GM12891 (cell line): ENCODE measurements around the gene UCKL1.

Experiments used
- POLR2A ChIP-seq: IDR thresholded peaks from 2 replicates; pipeline ENCODE4 v1.6.1; 2011; ENCODE audit warnings: low read depth, low read length, control low read depth
- POLR2AphosphoS5 ChIP-seq: IDR thresholded peaks from 2 replicates; pipeline ENCODE4 v1.6.1; 2011; ENCODE audit warnings: low read depth, low read length, control low read depth
- POU2F2 ChIP-seq: IDR thresholded peaks from 2 replicates; pipeline ENCODE4 v1.6.1; 2011; ENCODE audit warnings: low read depth, mild to moderate bottlenecking, control low read depth, low read length, moderate library complexity
- SPI1 ChIP-seq: IDR thresholded peaks from 2 replicates; pipeline ENCODE4 v1.6.1; 2011; ENCODE audit warnings: low read depth, low read length, control low read depth

GRCh38 chr20:63950701-63951397 lies 5.4 kb downstream of the UCKL1 start:
- TF ChIP-seq POLR2AphosphoS5: no peak
- no peak for TF ChIP-seq SPI1
- TF ChIP-seq POLR2A: no peak
- TF ChIP-seq POU2F2: no peak
